GM21717 (cell line): ENCODE measurements around the gene NFYC.

Source experiments
- ATAC-seq: cut with Tn5 transposase; IDR thresholded peaks from one replicate; pipeline ENCODE4 v1.9.1; 2021; ENCODE audit warnings: mild to moderate bottlenecking, moderate library complexity; ENCODE audit not compliant: unreplicated experiment

The NFYC gene

GRCh38 chr1:40777224-40777970, 85.9 kb downstream of the NFYC start:
- ATAC-seq: no peak

DNA sequence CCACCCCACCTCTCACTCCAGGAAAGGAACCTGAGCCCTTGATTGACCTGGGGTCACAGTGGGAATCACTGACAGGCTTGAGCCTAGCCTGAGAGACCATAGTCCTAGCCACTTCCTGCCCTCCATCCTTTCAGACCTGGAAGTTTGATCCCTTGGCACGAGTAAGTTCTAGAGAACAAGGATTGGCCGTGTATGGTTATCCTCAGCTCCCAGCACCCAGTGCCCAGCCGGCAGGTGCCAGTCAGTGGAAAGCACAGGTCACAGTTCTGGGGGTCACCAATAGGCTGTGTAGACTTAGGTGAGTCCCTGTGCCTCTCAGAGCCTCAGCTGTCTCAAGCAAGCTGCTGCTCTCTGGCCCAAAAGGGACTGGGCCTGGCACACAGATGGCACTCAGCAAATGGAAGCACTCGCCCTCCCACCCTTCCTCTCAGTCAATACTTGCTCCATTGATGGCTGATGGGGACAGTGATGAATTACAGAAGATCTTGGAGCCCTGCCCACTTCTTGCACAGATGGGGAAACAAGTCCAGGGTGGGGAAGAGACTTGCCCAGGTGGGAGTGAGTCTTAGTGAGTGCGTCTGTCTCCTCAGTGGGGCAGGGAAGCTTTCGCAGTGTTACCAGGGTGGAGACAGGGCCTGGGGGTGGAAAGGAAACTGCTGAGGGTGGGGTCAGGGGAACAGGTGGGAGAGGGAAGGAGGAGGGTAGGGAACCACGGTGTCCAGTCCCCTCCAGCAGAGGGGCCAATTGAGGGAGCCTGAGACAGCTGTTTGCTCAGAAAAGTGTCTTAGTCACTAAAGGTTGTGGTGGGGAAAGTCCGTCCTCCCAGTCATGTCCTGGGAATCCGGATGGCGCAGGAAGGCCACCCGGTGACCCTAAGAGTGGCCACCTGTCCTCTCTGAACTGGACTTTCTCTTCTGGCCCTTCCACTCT, 89.4 kb downstream of the NFYC start:
- ATAC-seq: no peak

DNA sequence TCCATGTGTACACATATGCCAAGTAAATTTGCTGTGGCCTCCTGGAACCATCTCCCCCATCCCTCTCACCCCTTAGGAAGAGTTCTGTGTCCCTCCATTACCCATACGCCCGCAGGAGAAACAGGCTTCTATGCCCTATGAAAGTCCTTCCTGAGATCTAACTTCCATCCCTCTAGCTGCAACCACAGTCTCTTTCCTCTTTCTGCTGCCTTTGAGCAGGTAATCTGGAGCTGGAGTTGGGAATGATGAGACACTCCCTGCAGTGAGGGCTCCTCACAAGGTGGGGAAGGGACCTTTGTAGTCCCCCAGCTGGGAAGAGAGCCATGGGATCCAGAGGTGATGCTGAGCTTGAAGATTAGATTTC, 90.1 kb downstream of the NFYC start:
- no peak for ATAC-seq

- ATAC-seq: no peak
These were observed 91.0 kb downstream of the NFYC start for GRCh38 chr1:40782371-40782956.

DNA sequence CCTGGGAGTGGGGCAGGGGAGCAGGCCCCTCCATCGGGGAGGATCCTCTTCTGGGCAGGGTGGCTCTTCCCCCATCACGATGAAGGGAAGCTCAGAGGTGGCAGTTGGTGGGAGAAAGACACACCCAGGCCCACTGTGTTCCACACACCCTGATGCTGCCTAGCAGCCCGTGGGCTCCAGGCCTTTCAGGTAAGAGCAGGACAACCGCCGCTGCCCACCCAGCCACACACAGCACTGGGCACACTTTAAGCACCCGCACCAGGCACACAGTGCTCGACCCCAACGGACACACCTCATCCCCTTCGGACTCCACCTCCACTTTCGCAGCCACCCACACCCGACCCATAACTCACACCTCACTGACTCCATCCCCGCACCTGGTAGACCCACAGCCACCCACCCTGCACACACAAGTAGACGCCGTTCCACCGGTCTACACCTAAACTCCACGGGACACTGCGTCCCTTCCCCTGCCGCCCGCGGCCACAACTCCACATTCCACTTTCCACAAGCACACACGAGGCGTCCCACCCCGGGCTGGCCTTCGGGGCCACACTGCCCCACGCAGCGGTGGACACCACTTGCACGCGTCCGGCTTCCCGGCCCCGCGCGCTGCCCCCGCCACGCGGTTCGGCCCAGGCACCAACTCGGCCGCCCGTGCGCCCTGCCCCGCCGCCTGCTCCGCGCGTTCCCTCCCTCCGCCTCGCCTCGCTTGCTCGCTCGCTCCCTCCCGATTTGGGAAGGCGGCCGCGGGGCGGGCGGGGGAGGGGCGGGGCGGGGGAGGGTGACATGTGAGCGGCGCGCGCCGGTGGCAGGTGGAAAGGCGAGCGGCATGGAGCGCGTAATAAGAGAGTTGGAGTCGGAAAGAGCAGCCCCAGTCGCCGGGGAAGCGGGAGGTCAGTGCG, 91.7 kb downstream of the NFYC start, which contains the start of gene KCNQ4:
Gene KCNQ4, plus strand, starts transcription at position 787 of the 905 bp plus-strand sequence. CDS start 307 bp downstream, outside the sequence.
- no peak for ATAC-seq

DNA sequence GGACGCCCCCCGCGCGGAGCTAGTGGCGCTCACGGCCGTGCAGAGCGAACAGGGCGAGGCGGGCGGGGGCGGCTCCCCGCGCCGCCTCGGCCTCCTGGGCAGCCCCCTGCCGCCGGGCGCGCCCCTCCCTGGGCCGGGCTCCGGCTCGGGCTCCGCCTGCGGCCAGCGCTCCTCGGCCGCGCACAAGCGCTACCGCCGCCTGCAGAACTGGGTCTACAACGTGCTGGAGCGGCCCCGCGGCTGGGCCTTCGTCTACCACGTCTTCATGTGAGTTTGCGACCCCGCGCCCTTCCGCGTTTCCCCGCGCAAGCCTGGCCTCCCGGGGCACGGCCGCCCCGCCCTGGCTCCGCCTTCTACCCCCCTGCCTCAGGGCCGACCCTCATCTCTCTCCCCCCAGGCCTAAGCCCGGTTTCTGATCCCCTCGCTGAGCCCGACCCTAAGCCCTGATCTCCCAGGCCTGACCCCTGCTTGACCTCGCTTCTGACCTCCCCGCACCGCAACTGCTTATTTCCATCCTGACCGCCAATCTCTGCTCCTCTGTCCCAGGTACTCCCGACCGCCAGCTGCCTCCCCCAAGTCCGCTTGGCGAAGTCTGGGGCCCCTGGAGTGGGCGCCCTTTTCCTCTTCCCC, 92.8 kb downstream of the NFYC start:
- no peak for ATAC-seq

GRCh38 chr1:40784771-40785151, 93.3 kb downstream of the NFYC start:
- ATAC-seq: no peak

DNA sequence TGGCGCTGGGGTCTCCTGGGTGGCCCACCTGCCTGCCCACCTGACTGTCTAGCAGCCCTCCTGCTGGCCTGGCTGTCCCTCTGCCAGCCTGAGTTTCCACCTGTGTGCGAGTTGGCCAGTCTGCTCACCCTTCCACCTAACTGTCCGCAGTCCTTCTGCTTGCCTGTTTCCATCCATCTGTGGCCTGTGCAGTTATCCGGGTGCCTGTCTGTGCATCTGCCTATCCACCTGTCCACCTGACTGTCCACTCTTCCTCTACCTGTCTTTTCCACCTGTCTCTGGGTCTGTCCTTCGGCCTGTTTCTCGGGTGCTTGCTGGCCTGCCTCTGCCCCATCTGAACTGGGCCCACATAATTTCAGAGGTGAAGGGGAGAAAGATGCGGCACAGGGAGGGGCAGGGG, 93.9 kb downstream of the NFYC start:
- no peak for ATAC-seq

DNA sequence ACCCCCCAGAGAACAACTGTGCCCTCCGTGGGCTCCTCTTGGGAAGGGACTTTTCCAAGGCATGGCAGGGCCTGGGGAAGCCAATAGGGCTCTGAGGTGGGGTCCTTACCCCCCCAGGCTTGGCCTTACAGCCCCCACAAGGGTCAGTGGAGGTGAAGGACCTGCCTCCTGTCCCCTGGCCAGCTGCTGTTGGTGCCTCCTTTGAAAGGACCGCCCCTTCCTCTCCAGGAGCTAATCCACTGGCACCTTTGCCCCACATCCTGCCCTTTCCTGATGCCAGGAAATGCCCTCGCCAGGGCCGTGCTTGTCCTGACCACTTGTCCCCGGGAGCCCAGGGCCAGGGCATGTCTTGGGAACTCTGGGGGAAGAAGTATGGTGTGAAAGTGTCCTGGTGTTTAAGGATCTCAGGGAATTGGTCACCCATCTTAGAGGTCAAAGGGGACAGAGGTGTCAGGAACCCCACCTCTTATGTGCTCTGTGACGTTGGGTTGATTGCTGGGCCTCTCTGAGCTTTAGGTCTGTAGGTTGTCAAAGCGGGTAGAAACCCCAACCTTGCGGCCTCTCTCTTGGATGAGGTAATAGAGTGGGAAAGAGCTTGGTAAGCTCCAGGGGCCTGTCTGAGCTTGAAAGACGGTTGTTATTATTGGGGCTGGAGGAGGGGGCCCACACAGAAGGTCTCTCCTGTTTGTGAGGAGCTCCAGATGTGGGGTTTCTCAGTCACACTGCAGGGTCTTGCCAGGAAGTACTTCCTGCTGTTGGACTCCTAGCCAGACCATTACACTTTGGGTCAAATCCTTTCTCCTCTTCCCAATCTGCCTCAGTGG, 94.9 kb downstream of the NFYC start:
- no peak for ATAC-seq

DNA sequence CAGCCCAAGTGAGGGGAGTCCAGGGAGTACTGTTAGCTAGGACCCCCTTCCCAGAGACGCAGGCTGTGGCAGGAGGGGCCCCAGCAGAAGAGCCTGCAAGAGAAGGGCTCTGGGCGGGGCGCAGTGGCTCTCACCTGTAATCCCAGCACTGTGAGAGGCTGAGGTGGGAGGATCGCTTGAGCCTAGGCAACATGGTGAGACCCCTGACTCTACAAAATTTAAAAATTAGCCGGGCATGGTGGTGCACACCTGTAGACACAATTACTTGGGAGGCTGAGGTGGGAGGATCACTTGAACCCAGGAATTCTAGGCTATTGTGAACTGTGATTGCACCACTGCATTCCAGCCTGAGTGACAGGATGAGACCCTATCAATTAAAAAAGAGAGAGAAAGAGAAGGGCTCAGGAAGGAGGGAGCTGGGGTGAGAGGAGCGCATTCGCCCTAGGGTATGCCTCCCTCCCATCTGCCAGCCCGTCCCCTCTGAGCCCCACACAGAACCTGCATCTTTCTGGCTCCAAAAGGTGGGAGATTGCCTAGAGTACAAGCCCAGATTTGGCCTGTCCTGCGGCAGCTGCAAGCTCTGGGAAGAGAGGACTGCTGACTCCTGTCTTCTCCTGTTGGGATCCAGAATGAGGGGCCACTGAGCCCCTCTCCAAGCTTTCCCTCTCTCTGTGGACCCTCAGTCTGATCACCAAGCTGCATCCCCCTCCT, 95.6 kb downstream of the NFYC start:
- ATAC-seq: no peak

DNA sequence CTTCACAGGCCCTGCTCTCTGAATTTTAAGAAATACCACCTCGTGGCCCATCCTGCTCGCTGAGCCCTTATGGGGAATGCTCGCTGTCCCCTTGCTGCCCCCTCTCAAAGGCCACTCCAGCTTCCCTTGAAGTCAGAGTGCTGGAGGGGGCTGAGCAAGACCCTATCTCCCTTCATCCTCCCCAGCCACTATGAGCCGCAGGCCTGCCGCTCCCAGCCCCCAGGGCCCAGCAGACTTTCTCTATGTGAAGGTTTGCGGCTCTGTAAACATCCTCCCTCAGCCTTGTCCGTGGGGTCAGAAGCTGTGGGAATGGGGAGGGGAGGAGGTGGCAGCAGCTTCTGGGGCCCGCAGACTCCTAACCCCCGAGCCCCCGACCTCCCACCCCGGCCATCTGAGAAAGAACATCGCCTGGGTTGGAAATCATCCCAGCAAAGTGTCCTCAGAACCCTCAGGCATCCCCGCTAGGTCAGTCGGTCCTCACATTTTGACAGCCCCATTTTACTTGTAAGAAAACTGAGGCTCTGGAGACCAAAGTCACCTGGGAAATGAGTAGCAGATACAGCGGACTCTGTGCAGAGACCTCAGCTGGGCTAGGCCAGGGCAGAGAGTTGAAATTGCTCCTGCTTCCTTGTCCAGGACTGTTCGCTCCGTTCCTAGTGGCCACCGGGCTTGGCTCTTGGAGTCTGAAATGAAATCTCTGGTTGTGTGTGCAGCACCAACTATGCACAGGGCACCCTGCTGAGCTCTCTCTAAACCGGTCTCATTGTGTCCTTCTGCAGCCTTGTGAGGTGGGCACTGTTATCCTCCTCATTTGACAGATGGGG, 96.4 kb downstream of the NFYC start:
- no peak for ATAC-seq

DNA sequence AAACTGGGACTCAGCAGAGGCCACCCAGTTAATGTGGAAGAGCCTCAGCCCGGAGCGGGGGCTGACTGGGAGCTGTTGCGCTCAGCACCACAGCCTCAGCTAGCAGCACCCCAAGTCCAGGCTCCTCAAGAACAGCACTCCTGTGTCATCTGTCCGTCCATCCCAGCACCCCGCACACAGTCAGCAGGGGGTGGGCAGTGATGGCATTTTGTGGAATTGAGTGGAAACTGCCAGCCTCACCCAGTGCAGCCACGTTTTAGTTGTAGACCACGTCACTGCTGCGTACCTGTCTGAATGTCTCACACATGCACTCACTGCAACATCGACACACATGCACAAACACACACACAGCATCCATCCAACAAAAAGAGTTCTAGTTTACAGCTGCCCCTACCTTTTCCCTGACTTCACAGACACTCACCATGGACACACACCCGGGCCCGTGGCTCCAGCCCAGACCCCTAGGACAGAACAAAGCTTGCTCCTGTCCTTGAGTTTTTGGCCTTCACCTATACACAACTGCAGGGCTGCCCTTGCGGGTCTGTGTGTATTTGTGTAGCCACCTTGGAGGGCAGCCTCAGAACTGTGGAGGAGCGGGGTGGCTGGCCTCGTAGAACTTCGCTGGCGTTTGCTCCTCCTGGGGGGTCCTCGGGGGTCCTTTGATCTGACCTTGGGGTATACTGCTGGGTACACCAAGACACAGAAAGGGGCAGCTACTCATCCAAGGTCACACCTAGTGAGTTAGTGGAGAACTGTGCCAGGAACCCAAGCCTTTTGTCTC, 97.2 kb downstream of the NFYC start:
- no peak for ATAC-seq

DNA sequence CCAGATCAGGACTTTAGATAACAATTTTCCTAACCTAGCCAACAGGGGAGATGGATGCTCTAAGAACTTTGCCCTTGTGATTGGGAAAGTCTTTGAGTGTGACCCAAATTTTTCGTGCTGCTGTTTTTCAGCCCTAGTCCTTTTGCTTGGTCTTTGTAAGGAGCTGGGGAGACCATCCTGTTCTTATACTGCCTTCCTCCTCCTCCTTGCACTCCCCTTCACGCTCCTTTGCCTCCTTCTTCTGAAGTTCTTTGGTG, 97.8 kb downstream of the NFYC start:
- ATAC-seq: no peak

- no peak for ATAC-seq
These were observed 98.3 kb downstream of the NFYC start for GRCh38 chr1:40789661-40790430.

- no peak for ATAC-seq
These were observed 100.5 kb downstream of the NFYC start for GRCh38 chr1:40792036-40792435.

GRCh38 chr1:40793617-40794016, 102.1 kb downstream of the NFYC start:
- no peak for ATAC-seq

GRCh38 chr1:40794048-40794447, 102.5 kb downstream of the NFYC start:
- ATAC-seq: no peak
